Memory B cell (primary cell): ENCODE results near the gene LAMTOR3.

Experiments used
- ATAC-seq: fragments of 150-1000 bp; cut with Tn5 transposase; 2 replicates; pipeline ENCODE4 v1.10.0; 2021; ENCODE audit warnings: low read depth, mild to moderate bottlenecking, moderate library complexity
- DNase-seq, 2 donors: peaks; one replicate each; pipeline ENCODE4 v3.0.0; 2022; ENCODE audit warnings: low spot score in 2 of 2
- H3K27ac Mint-ChIP-seq: one replicate; pipeline ENCODE4 v1.8.0; 2022; ENCODE audit warnings: mild to moderate bottlenecking, moderate library complexity, mixed read lengths
- H3K27me3 Mint-ChIP-seq: one replicate; pipeline ENCODE4 v1.8.0; 2022; ENCODE audit warnings: mixed read lengths
- H3K36me3 Mint-ChIP-seq: one replicate; pipeline ENCODE4 v1.8.0; 2022; ENCODE audit warnings: mild to moderate bottlenecking, mixed read lengths
- H3K4me1 Mint-ChIP-seq: one replicate; pipeline ENCODE4 v1.8.0; 2022; ENCODE audit warnings: mixed read lengths
- H3K4me3 Mint-ChIP-seq: one replicate; pipeline ENCODE4 v1.8.0; 2022; ENCODE audit warnings: mild to moderate bottlenecking, moderate library complexity, mixed read lengths
- H3K9me3 Mint-ChIP-seq: one replicate; pipeline ENCODE4 v1.8.0; 2022; ENCODE audit warnings: mixed read lengths

The LAMTOR3 gene, protein sequence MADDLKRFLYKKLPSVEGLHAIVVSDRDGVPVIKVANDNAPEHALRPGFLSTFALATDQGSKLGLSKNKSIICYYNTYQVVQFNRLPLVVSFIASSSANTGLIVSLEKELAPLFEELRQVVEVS

DNA sequence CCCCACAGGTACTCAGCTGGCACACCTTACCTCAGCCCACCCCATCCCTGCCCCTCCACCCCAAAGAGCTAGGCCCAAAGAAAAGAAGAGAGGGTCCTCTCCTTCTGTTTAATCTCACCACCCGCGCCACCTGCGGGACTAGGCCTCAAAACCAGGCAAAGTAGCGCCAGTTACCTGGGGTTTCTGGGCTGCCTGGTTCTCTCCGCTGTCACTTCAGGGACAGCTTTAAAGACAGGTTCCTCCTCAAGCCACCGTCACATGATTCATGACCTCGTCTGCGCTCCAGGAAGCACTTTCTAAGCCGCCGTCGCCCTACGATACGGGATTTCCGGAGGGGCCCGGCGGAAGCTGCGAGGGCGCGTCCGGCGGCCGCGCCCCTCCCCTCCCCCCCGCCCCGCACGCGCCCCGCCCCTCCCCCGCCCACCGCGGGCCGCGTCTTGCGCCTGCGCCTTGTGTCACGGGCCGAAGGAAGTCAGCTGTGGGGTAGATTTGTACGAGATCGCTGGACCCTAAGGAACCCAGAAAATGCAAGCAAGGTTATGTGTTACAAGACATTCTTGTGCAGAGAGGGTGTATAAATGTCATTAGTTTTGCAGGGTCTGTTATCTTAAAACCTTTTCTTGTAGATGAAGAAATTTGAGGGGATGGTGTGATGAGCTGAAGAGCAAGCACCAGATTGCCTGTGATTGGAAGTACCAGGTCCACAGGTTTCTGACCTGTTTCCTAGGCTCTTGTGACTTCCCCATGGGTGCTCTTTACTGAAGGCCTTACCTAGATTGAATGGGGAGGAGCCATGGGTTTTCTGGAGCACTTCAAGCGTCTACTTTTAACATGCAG is at the start of gene LAMTOR3:
LAMTOR3 (minus strand) TSS at position 267 of the 837 bp plus-strand sequence. CDS start 464 bp downstream, outside the sequence.
- H3K4me3 Mint-ChIP-seq: peak within 1 kb of the TSS; percentile 95
- H3K4me1 Mint-ChIP-seq: peaks cover 16% of the 10 kb centered on the region
- peak within 1 kb of the TSS; percentile 96 for H3K27ac Mint-ChIP-seq
- peak; percentile 73 to 90 for DNase-seq
- ATAC-seq: peak; percentile 99
- H3K27me3 Mint-ChIP-seq: no peaks in the 10 kb centered on the region
- peaks cover 7% of the 10 kb centered on the region for H3K36me3 Mint-ChIP-seq
- no peaks in the 10 kb centered on the region for H3K9me3 Mint-ChIP-seq

DNA sequence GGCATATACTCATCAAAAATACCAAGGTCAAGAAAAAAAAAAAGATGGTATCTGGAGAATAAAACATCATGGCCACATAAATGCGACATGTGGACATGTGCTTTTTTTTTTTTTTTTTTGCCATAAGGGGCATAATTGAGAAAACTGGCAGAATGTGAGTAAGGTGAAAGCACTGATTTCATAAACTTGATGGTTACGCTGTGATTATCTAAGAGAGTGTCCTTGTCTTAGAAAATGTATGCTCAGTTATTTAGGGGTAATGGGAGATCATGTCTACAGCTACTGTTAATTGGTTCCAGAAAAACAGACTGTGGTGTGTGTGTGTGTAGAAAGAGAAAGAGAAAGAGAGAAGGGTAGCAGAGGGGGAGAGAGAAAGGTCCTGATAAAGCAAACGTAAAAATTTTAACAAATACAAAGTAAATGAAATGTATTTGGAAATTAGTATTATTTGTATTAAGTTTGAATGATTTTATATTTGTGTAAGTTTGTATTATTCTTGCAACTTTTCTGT is 44.1 kb upstream of the LAMTOR3 start:
- peaks cover 22% of the 10 kb centered on the region for H3K36me3 Mint-ChIP-seq
- ATAC-seq (no peak), DNase-seq (no peak)
- H3K9me3 Mint-ChIP-seq: peaks cover 5% of the 10 kb centered on the region
- H3K4me1 Mint-ChIP-seq: peaks cover 6% of the 10 kb centered on the region
- no peak overlapping the region for H3K27ac Mint-ChIP-seq
- H3K27me3 Mint-ChIP-seq: no peaks in the 10 kb centered on the region
- H3K4me3 Mint-ChIP-seq: no peak overlapping the region

DNA sequence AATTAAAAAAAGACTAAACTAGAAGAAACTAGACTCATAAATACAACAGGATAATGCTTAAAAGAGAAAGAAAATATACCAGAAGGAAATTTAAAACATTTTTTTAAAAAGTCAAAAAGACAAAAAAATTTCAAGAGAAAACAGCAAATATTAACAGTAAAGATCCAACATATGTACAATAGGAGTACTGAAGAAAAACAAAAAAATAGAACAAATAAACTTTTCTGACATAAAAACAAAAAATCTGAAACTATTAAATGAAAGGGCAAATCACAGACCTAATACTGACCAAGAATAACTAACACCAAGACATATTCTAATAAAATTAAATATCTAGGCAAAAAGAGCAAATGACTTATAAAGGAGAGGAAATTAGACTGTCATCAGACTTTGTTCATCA is 40.7 kb upstream of the LAMTOR3 start:
- peaks cover 33% of the 10 kb centered on the region for H3K36me3 Mint-ChIP-seq
- no peak for ATAC-seq
- no peak overlapping the region for H3K4me3 Mint-ChIP-seq
- H3K4me1 Mint-ChIP-seq: peaks cover 12% of the 10 kb centered on the region
- H3K27ac Mint-ChIP-seq: no peak overlapping the region
- H3K27me3 Mint-ChIP-seq: no peaks in the 10 kb centered on the region
- DNase-seq: no peak
- peaks cover 5% of the 10 kb centered on the region for H3K9me3 Mint-ChIP-seq

DNA sequence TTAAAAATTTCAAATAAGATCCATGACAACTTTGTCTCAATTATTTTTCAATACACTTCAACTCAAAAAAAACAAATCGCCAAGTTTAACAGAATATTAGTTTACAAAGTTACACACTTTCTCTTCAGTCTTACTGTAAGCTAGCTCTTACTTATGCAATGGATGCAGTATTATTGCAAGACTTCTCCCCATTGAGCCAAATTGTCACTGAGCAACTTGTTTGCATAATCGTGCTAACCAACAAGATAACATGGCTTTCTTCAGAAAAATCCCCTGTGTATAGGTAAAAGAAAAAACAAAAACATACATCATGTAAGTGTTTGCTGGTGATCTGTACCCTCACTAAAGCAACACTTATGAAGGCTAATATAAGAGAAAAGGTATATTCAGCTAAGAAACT is 33.3 kb upstream of the LAMTOR3 start:
- peaks cover 9% of the 10 kb centered on the region for H3K4me1 Mint-ChIP-seq
- no peak overlapping the region for H3K27ac Mint-ChIP-seq
- H3K9me3 Mint-ChIP-seq: no peaks in the 10 kb centered on the region
- H3K36me3 Mint-ChIP-seq: peaks cover 25% of the 10 kb centered on the region
- H3K4me3 Mint-ChIP-seq: no peak overlapping the region
- no peaks in the 10 kb centered on the region for H3K27me3 Mint-ChIP-seq
- ATAC-seq (no peak), DNase-seq (no peak)

DNA sequence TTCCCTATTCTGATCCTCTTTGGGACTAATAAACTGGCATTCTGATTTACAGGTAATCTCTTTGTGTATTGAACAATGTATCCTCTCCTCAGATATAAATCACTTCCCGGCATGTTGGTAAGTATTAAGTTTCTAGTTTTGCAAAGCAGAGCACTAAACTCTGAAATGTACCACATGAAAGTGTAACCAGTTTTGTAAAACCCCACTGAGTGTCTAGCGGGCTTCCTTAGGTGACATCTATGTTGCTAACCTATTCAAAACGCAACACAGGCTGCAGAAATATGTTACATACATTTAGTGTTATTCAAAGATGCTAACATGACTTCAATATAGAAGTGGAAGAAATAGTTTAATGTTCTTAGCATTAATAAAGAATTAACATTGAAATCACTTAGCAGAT is 26.9 kb upstream of the LAMTOR3 start:
- ATAC-seq (no peak), DNase-seq (no peak)
- peaks cover 36% of the 10 kb centered on the region for H3K36me3 Mint-ChIP-seq
- no peak overlapping the region for H3K4me3 Mint-ChIP-seq
- no peaks in the 10 kb centered on the region for H3K4me1 Mint-ChIP-seq
- no peak overlapping the region for H3K27ac Mint-ChIP-seq
- H3K27me3 Mint-ChIP-seq: no peaks in the 10 kb centered on the region
- H3K9me3 Mint-ChIP-seq: peaks cover 5% of the 10 kb centered on the region

DNA sequence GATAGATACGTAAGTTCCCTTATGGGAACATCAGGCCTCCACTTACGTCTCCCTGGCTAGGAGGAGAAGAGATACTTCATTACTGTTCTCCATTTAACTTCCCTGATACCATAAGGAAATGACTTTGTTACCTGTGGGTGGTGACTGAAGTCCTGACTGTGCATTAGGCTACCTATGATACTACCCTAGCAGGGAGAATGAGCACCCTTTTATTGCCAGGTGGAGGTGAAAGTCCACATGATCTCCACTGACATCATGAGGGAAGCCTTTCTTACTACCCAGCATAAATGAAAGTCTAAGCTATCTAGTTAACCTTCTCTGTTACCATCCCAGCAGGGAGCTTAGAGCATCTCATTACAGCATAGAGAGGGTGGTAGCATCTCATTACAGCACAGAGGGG is 24.4 kb upstream of the LAMTOR3 start:
- Mint-ChIP-seq H3K27me3 (no peaks in the 10 kb centered on the region), H3K4me3 (no peak overlapping the region), H3K27ac (no peak overlapping the region), H3K36me3 (peaks cover 43% of the 10 kb centered on the region), H3K4me1 (no peaks in the 10 kb centered on the region), H3K9me3 (peaks cover 5% of the 10 kb centered on the region)
- no peak for ATAC-seq
- DNase-seq: no peak

DNA sequence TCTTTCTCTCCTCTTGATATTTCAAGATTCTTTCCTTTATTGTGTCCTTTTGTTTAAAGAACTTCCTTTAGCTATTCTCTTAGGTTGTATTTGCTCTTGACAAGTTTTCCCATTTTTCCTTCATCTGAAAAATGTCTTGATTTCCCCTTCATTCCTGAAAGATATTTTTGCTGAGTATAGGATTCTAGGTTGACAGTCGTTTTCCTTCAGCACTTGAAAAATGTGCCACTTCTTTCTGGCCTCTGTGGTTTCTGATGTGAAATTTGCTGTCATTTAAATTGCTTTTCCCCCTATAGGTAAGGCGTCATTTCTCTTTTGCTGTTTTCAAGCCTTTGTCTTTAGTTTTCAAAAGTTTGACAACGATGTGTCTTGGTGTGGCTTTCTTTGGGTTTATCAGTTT is 23.3 kb upstream of the LAMTOR3 start:
- Mint-ChIP-seq H3K4me3 (no peak overlapping the region), H3K4me1 (no peaks in the 10 kb centered on the region), H3K9me3 (peaks cover 5% of the 10 kb centered on the region), H3K27me3 (no peaks in the 10 kb centered on the region), H3K36me3 (peaks cover 46% of the 10 kb centered on the region), H3K27ac (no peak overlapping the region)
- ATAC-seq (no peak), DNase-seq (no peak)

DNA sequence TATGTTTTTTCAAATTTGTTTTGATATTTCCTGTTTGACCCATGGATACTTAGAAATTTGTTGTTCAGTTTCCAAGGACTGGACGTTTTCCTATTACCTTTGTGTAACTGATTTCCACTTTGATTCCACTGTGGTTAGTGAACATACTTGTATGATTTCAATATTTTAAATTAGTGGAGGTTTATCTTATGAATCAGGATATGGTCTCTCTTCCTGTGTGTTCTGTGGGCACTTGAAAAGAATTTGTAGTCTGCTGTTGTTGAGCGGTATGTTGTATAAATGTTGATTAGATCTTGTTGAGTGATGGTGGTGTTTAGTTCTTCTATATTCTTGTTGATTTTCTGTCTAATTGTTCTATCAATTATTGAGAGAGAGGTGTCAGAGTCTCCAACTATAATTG is 21.2 kb upstream of the LAMTOR3 start:
- H3K4me3 Mint-ChIP-seq: no peak overlapping the region
- DNase-seq (no peak), ATAC-seq (no peak)
- H3K27ac Mint-ChIP-seq: no peak overlapping the region
- no peaks in the 10 kb centered on the region for H3K27me3 Mint-ChIP-seq
- H3K9me3 Mint-ChIP-seq: peaks cover 5% of the 10 kb centered on the region
- H3K4me1 Mint-ChIP-seq: peaks cover 2% of the 10 kb centered on the region
- peaks cover 44% of the 10 kb centered on the region for H3K36me3 Mint-ChIP-seq

DNA sequence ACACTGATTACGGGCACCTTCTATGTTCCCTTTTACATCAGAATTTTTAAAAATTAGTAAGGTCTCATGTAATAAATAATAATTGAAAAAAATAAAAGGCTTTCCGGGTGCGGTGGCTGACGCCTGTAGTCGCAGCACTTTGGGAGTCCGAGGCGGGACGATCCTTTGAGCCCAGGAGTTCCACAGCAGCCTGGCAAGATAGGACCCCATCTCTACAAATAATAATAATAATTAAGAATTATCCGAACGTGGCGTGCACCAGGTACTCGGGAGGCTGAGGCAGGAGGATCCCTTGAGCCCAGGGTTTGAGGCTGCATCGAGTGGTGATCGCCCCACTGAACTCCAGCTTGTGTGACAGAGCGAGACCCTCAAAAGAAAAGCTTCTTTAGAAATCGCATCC is 771 bp upstream of the LAMTOR3 start:
- H3K27me3 Mint-ChIP-seq: no peaks in the 10 kb centered on the region
- ATAC-seq (no peak), DNase-seq (no peak)
- H3K36me3 Mint-ChIP-seq: peaks cover 6% of the 10 kb centered on the region
- peaks cover 15% of the 10 kb centered on the region for H3K4me1 Mint-ChIP-seq
- H3K27ac Mint-ChIP-seq: peak overlapping the region; percentile 96
- H3K4me3 Mint-ChIP-seq: peak overlapping the region; percentile 82
- H3K9me3 Mint-ChIP-seq: no peaks in the 10 kb centered on the region

DNA sequence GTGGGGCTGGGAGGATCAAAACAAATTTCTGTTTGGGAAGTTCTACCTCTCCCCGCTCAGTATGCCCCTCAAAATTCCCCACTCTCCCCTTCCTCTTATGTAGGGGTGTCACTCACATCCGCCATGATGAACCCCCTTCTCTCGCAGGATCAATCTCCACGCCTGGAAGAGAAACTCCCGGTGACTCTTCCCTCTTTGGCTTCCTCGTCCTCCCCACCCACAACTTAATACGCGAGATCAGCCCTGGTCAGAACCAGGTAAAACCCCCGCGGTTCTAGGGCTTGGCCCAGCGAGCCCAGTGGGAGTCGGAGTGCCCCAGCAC is 427 bp downstream of the LAMTOR3 start:
- H3K4me3 Mint-ChIP-seq: peak overlapping the region; percentile 95
- peaks cover 8% of the 10 kb centered on the region for H3K36me3 Mint-ChIP-seq
- no peaks in the 10 kb centered on the region for H3K27me3 Mint-ChIP-seq
- H3K9me3 Mint-ChIP-seq: no peaks in the 10 kb centered on the region
- ATAC-seq: no peak
- no peak for DNase-seq
- peaks cover 19% of the 10 kb centered on the region for H3K4me1 Mint-ChIP-seq
- H3K27ac Mint-ChIP-seq: peak overlapping the region; percentile 96

DNA sequence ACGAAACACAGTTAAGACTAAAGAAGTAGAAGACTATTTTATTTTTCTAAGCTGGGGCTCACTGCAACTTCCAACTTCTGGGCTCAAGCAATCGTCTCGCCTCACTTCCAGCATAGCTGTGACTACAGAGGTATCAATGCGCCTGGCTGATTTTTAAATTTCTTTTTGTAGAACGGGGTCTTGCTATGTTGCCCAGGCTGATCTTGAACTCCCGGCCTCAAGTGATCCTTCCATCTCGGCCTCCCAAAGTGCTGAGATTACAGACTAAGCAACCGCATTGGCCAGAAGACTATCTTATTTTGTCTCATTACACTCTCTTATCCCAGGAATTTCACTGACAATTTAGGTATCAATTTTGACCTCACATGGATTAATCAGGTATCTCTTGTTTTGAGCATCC is 1.2 kb downstream of the LAMTOR3 start:
- DNase-seq (no peak), ATAC-seq (no peak)
- Mint-ChIP-seq H3K4me3 (peak overlapping the region; percentile 95), H3K27ac (peak overlapping the region; percentile 96), H3K27me3 (no peaks in the 10 kb centered on the region), H3K4me1 (peaks cover 19% of the 10 kb centered on the region), H3K9me3 (no peaks in the 10 kb centered on the region), H3K36me3 (peaks cover 8% of the 10 kb centered on the region)

DNA sequence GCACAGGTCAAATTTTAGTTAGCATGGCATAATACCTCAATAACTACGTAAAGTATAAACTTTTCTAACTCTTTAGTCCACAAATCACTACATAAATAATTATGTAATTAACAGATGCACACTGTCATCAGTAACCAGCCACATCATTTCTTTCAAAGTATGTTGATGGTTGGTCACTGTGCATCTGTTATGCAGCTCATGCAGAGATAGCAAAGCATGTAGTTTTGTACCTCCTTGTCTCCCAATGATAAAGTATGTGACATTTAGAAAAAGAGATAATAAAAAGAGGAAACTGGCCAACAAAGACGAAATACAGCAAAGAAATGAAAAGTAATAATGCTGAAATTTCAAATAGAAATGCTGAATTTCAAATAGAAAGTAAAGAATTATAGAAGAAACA is 2.9 kb downstream of the LAMTOR3 start:
- no peaks in the 10 kb centered on the region for H3K27me3 Mint-ChIP-seq
- H3K4me1 Mint-ChIP-seq: peaks cover 19% of the 10 kb centered on the region
- H3K4me3 Mint-ChIP-seq: no peak overlapping the region
- no peaks in the 10 kb centered on the region for H3K9me3 Mint-ChIP-seq
- DNase-seq (no peak), ATAC-seq (no peak)
- H3K27ac Mint-ChIP-seq: no peak overlapping the region
- H3K36me3 Mint-ChIP-seq: peaks cover 9% of the 10 kb centered on the region

DNA sequence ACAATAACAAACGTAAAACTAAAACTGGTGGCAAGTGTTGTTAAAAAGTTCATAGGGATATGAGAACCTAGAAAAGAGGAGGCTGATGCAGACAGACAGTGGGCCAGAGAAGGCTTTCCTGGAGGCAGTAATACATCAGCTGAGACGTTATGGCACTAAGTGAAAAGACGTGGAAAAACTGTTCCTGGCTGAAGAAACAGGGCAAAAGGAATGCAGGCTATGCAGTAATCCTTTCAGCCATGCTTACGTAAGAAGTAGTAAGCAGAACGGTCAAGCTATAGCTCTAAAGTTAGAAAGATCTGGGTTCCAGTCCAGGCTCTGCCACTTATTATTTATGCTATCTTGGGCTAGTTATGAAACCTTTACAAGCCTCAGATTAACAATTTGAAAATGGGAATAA is 6.4 kb downstream of the LAMTOR3 start:
- Mint-ChIP-seq H3K27ac (no peak overlapping the region), H3K9me3 (no peaks in the 10 kb centered on the region), H3K4me3 (no peak overlapping the region), H3K4me1 (peaks cover 4% of the 10 kb centered on the region), H3K27me3 (no peaks in the 10 kb centered on the region), H3K36me3 (peaks cover 9% of the 10 kb centered on the region)
- no peak for DNase-seq
- no peak for ATAC-seq

DNA sequence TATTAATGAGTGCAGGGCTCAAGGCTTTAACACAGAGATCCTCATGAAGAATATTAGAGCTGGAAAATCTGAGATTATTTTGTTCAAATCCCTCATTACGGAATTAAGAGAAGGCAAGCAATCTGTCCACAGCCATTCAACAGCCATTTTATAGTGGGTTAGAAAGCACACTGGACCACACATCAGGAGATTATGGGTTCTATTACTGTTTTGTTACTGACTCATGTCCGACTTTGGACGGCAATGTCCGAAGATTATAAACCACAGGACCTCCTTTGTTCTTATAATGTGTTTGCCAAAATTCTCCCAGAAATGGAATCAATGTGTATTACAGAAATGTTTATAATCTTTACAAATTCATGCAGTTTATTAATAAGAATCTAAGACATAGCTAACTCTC is 8.1 kb downstream of the LAMTOR3 start:
- peaks cover 4% of the 10 kb centered on the region for H3K4me1 Mint-ChIP-seq
- no peaks in the 10 kb centered on the region for H3K9me3 Mint-ChIP-seq
- ATAC-seq: no peak
- DNase-seq: no peak
- H3K4me3 Mint-ChIP-seq: no peak overlapping the region
- H3K27ac Mint-ChIP-seq: no peak overlapping the region
- peaks cover 7% of the 10 kb centered on the region for H3K36me3 Mint-ChIP-seq
- H3K27me3 Mint-ChIP-seq: no peaks in the 10 kb centered on the region

DNA sequence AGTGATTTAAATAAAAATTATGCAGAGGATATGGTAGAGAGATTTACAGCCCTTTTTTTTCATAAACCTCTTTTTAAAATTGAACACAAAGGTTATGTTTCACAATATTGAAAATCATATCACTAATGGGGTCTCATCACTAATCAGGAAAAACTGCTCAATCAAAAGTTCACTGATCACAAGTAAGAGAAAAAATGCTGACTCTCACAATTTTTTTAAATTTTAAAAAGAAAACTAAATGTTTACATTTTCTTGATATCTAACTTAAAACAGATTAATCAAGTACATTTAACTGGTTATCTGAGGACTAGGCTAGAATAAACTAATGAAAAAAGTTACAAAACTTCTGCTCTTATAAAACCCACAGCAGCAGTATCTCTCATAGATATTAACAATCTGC is 8.5 kb downstream of the LAMTOR3 start:
- Mint-ChIP-seq H3K4me3 (no peak overlapping the region), H3K4me1 (peaks cover 4% of the 10 kb centered on the region), H3K27me3 (no peaks in the 10 kb centered on the region), H3K36me3 (peaks cover 5% of the 10 kb centered on the region), H3K27ac (no peak overlapping the region), H3K9me3 (no peaks in the 10 kb centered on the region)
- no peak for DNase-seq
- no peak for ATAC-seq
